Epithelial cell of proximal tubule (primary cell): ENCODE measurements around the gene NTN5. TPM values are rescaled to one million over a fixed set of nuclear protein-coding genes. Genes with fewer than 3 reads are reported as not detected.
"Not testable (repeated sequence)": the region's sequence is repeated elsewhere in the genome, so short reads cannot be mapped to it uniquely, and the experiment has no call there.

ENCODE experiments used
- DNase-seq: peaks from one replicate; pipeline ENCODE4 v3.0.0-alpha.2; 2011; ENCODE audit warnings: low read depth
- H3K4me3 ChIP-seq: 2 replicates; pipeline ENCODE4 v1.5.1; 2011; ENCODE audit warnings: low read depth, mild to moderate bottlenecking, low read length
- total RNA-seq: library from RNA; depleted of rRNA; stranded (reverse); fragments of >200 nt; gene quantifications from 2 replicates; pipeline ENCODE4 v1.2.3, GENCODE V29; 2015
- TF ChIP-seq, protein P1 (sequence below): conservative IDR thresholded peaks from 2 replicates; pipeline ENCODE4 v1.5.1; 2012; ENCODE audit warnings: low read depth, mild to moderate bottlenecking, low read length

Gene NTN5
- not detected in 2 replicates for total RNA-seq

DNA sequence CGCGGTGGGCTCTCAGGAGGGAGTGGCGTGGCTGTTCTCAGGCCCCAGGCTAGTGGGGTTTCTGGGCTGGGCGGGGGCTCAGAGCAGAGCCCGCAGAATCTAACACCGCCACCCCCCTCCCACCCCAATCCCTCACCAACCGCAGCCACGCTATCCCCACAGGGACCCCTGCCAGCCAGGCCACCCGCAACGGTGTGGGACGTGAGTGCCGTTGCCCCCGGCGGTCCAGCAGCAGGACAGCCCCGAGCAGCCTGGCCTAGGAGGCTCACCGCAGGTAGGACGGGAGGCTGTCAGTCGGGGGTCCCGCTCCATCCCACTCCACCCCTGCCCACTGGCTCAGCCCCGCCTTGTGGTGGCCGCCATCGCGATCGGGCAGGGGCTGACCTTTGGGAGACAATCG is at the start of gene NTN5:
Gene NTN5 (minus strand): TSS at position 24 of the 400 bp plus-strand sequence. CDS start 2,031 bp downstream, outside the sequence.
- DNase-seq = no peak
- TF ChIP-seq, protein P1, sequence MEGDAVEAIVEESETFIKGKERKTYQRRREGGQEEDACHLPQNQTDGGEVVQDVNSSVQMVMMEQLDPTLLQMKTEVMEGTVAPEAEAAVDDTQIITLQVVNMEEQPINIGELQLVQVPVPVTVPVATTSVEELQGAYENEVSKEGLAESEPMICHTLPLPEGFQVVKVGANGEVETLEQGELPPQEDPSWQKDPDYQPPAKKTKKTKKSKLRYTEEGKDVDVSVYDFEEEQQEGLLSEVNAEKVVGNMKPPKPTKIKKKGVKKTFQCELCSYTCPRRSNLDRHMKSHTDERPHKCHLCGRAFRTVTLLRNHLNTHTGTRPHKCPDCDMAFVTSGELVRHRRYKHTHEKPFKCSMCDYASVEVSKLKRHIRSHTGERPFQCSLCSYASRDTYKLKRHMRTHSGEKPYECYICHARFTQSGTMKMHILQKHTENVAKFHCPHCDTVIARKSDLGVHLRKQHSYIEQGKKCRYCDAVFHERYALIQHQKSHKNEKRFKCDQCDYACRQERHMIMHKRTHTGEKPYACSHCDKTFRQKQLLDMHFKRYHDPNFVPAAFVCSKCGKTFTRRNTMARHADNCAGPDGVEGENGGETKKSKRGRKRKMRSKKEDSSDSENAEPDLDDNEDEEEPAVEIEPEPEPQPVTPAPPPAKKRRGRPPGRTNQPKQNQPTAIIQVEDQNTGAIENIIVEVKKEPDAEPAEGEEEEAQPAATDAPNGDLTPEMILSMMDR = no peak
- no peak within 1 kb of the TSS for H3K4me3 ChIP-seq

DNA sequence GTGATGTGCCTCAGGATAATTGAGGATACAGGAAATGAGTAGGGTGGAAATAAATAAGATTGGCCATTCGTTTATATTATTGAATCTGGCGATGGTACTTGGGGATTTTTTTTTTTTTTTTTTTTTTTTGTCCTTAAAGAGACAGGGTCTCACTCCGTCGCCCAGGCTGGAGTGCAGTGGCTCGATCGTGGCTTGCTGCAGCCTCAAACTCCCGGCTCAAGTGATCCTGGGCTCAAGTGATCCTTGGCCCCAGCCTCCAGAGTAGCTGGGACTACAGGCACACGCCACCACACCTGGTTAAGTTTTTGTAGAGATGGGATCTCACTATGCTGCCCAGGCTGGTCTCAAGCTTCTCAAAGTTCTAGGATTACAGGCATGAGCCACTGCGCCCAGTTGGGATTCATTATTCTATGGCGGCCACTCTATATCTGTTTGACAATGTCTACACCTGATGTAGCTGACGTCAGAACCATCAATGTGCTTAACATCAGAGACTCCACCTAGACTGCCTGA is 49.4 kb upstream of the NTN5 start:
- DNase-seq = no peak
- no peak overlapping the region for H3K4me3 ChIP-seq
- TF ChIP-seq, protein P1 = no peak

DNA sequence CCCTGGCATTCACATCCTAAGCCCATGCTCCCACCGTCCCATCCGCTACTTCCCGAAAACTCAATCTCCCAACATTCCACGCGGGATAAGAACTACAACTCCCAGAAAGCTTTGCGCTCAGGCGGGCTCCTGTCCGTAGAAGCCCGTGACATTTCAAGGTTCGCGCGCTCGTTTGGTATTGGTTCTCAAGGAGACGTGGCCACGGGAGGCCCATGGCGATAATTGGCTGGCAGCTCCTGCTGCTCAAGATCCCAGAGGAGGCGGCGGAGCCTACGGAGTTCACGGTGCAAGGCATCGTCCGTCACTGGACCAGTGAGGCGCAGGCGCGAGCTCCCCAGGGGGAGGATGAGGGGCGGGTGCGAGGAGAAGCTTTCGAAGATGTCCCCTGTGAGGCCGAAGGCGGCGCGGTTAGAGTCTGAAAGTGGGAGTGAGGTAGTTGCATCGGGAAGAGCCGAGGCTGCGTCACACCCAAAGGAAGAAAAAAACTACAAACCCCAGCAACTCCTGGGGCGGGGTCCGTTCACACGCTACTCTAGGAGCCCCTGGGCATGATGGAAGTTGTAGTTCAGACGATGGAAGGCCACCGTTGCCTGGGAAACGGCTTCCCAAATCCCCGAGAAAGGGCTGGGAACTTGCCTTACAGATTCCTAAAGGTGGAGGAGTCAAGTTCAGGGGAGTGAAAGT is 47.9 kb upstream of the NTN5 start:
- peak overlapping the region; percentile 80 for H3K4me3 ChIP-seq
- DNase-seq = peak; percentile 90
- TF ChIP-seq, protein P1 = no peak

GRCh38 chr19:48720251-48720612 is 47.4 kb upstream of the NTN5 start:
- no peak for DNase-seq
- peak overlapping the region; percentile 80 for H3K4me3 ChIP-seq
- TF ChIP-seq, protein P1 = no peak

DNA sequence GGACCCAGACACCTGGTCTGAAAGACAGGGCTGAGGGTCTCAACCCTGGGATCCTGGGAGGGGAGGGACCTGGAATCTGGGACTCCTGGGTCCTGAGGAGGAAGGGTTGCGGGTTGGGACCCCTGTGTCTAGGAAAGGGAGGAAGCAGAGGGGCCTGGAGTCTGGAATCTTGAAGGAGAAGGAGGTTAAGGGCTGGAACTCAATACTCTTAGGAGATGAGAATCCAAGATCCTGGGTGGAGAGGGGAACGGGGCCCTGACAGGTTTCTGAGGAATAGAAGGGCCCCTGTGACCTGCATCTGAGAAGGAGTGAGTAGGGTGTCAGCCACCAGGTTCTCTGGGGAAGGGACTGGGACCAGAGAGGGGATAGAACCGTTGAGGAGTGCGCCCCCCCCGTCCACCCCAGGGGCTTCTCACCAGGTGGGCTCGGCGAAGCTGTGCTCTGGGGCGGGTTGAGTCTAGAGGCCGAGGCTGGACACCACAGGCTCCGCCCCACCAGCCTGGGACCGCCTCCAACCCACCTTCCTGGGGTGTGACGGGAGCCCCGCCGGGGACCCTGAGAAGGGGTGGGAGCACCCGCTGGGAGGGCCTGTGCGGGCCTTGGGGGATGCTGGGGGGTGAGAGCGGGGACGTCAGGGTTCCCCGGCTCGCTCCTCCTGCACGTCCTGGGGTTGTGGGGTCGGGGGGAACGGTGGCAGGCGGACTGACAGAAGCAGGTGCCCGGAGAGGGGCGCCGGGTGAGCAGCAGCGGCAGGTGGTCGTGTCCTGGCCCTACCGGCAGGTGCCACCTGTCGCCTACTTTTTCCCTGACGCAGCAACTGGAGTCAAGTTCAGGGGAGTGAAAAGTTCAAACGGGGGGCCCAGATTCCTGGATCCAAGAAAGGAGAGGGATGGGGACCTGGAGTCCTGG is 46.7 kb upstream of the NTN5 start, which contains the start of gene MAMSTR:
Gene MAMSTR (minus strand): TSS at position 463 of the 909 bp plus-strand sequence. CDS start 694 bp downstream, outside the sequence.
- DNase-seq = no peak
- peak within 1 kb of the TSS; percentile 80 for H3K4me3 ChIP-seq
- TF ChIP-seq, protein P1 = no peak

DNA sequence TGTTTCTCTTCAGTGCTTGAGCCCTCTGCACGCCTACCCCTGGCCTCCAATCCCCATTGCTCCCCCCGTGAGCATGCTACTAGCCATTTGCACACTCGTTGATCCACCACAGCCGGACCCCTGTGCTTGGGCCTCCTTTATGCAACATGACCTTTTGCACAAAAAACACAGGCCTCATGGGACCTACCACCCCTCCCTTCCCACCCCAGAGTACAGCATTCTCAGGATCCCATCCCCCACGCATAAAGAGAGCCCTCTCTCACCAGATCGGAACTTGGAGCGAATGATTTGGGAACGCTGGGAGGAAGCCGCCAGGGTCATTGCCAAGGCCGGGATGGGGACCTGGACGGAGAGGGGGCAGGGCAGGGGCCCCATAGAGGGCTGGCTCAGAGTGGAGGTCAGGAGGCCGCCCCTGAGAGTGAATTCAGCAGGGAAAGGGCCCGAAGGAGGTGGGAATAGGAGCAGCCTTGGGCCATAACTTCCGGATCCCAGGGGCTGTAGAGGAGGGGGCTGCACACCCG is 46.0 kb upstream of the NTN5 start:
- H3K4me3 ChIP-seq = peak overlapping the region; percentile 80
- TF ChIP-seq, protein P1 = no peak
- no peak for DNase-seq

DNA sequence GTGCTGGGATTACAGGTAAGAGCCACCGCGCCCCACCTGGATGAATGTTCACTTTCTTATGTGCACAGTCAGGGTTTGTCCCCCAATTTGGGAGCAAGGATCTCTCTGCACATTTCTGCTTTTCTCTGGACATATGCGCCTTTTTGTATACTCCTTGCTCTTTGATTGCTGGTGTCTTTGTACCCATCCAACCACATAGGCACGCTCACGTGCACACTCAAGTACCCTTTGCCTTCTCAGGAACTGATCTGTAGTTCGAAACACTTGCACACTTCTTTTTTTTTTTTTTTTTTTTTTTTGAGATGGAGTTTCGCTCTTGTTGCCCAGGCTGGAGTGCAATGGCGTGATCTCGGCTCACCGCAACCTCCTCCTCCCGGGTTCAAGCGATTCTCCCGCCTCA is 45.3 kb upstream of the NTN5 start:
- DNase-seq, H3K4me3 ChIP-seq: not testable (repeated sequence)
